HUES48 (cell line): ENCODE measurements around the gene MARCHF11.

Source experiments
- H3K27ac ChIP-seq: one replicate; pipeline ENCODE4 v1.7.0; 2013; ENCODE audit warnings: low read depth, low read length, inconsistent platforms
- H3K27me3 ChIP-seq: 2 replicates; pipeline ENCODE4 v1.6.1; 2013; ENCODE audit warnings: mild to moderate bottlenecking, low read length; ENCODE audit not compliant: control insufficient read depth, insufficient read depth
- H3K36me3 ChIP-seq: 2 replicates; pipeline ENCODE4 v1.6.1; 2013; ENCODE audit warnings: low read length; ENCODE audit not compliant: control insufficient read depth, insufficient read depth
- H3K4me1 ChIP-seq: 2 replicates; pipeline ENCODE4 v1.6.1; 2013; ENCODE audit warnings: mild to moderate bottlenecking, low read length; ENCODE audit not compliant: control insufficient read depth, insufficient read depth
- H3K4me3 ChIP-seq: 2 replicates; pipeline ENCODE4 v1.5.1; 2013; ENCODE audit warnings: mild to moderate bottlenecking, low read depth, low read length
- H3K9ac ChIP-seq: 2 replicates; pipeline ENCODE4 v1.6.1; 2013; ENCODE audit warnings: mild to moderate bottlenecking, low read depth, low read length, moderate library complexity
- H3K9me3 ChIP-seq: 2 replicates; pipeline ENCODE4 v1.6.1; 2013; ENCODE audit warnings: low read length; ENCODE audit not compliant: control insufficient read depth, insufficient read depth

MARCHF11 gene

DNA sequence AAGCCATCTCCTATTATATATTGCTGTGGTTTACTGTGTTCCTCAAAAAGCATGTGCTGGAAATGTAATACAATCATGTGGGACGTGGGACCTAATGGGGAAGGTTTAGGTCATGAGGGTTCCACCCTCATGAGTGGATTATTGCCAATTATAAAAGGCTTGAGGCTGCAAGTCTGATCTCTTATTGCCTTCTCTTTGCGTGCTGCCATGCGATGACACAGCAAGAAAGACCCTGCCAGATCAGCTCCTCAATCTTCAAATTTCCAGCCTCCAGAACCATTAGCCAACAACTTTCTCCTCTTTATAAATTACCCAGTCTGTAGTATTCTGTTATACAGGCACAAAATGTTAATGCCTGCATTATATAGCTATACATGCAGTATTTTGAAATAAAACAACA, 45.4 kb downstream of the MARCHF11 start:
- Histone ChIP-seq H3K9me3 (peaks cover 17% of the 10 kb centered on the region), H3K4me3 (no peak overlapping the region), H3K27me3 (no peaks in the 10 kb centered on the region)

DNA sequence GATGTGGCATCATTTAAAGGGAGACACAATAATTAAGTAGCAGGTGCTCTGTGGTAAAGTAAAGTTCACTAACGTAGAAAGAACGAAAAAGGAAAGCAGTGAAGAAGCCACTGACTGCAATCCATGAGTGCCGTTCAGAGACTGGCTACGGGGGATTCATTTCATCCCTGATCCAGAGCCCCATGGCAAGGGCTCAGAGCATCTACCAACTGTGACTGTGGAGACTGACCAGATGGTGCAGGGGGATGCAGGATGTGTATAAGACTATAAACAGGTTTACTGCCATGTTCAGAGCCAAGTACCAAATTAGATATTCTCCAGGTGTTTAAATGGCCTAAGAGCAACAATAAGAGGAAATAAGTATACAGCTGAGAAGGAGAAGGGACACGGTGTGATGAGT, 47.7 kb downstream of the MARCHF11 start:
- Histone ChIP-seq H3K27ac (no peak overlapping the region), H3K9ac (no peak overlapping the region), H3K27me3 (no peaks in the 10 kb centered on the region), H3K4me3 (no peak overlapping the region), H3K4me1 (0 out of 2 replicates have a peak, but pooled peaks cover 5% of the 10 kb centered on the region), H3K9me3 (no peaks in the 10 kb centered on the region), H3K36me3 (no peaks in the 10 kb centered on the region)

More for the DNA sequence above, 45.4 kb downstream of the MARCHF11 start:
- Histone ChIP-seq H3K27ac (no peak overlapping the region), H3K36me3 (no peaks in the 10 kb centered on the region), H3K4me1 (0 out of 2 replicates have a peak, but pooled peaks cover 5% of the 10 kb centered on the region), H3K9ac (no peak overlapping the region)

DNA sequence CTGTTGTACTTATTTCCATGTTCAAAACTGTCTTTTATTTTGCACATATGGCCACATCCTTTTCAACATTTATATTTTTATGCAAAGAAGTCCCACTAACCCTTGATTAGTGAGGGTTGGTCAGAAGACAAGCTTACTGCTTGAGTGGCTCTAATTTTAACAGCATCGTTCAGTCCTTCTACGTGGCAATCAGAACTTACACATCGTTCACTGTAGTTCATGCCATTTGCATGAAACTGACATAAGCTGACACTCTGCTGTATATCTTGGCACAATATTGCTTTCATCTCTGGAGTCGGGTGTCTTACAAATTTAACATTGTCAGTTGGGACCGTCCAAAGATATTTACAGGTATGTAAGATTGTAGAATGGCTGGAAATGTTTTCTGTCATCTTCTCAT, 50.6 kb downstream of the MARCHF11 start:
- Histone ChIP-seq H3K27me3 (no peaks in the 10 kb centered on the region), H3K9me3 (no peaks in the 10 kb centered on the region), H3K9ac (no peak overlapping the region), H3K27ac (no peak overlapping the region), H3K4me3 (no peak overlapping the region), H3K36me3 (no peaks in the 10 kb centered on the region), H3K4me1 (no peaks in the 10 kb centered on the region)

DNA sequence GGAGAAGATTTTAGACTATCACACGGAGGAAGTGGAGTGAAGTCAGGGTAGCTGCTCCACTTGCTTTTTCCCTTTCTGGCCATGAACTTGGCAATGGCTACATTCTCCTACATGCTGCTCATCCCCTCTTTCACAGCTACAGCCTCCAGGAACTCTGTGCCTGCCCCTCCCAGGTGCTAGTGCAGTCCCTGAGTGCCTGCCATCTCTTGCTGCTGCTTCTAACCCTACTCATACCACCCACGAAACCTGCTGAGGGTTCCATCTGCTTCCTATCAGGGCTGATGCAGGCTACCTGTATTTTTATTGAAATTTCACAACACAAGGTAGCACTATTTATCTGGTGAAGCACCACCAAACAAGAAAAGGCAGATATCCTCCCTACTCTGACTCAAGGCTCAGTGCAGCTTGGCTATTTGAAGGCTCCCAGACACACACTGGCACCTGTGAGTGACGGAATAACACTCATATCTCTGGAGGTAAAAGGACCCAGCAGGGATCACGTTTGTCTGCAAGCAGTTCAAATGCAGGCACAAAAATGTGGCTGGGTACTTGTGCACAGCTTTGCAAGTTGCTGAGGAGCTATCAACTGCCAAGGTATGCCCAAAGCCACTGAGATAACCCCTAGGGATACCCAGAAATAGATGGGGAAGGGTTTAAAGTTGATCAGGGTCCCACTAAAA, 51.6 kb downstream of the MARCHF11 start:
- no peak overlapping the region for H3K4me3 ChIP-seq
- H3K9me3 ChIP-seq: no peaks in the 10 kb centered on the region
- no peaks in the 10 kb centered on the region for H3K36me3 ChIP-seq
- no peak overlapping the region for H3K9ac ChIP-seq
- H3K4me1 ChIP-seq: no peaks in the 10 kb centered on the region
- no peaks in the 10 kb centered on the region for H3K27me3 ChIP-seq
- no peak overlapping the region for H3K27ac ChIP-seq

DNA sequence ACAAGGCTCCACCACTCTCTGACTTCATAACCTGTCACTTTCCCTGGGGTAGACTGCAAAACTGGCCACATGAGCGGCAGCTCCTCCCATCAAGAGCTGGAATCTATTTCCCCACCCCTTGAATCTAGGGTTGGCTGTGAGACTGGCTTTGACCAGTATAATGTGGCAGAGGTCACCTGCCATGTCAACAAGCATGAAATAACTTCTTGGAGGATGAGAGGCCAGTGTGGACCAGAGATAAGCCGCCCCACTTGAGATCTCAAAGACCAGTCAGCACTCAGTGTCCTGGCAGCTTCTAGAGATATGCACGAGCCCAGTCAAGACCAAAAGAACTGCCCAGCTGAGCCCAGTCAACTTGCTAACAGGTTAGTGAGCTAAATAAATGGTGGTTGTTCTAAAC, 59.0 kb downstream of the MARCHF11 start:
- no peaks in the 10 kb centered on the region for H3K36me3 ChIP-seq
- no peaks in the 10 kb centered on the region for H3K9me3 ChIP-seq
- H3K4me1 ChIP-seq: no peaks in the 10 kb centered on the region
- no peak overlapping the region for H3K27ac ChIP-seq
- no peak overlapping the region for H3K9ac ChIP-seq
- no peak overlapping the region for H3K4me3 ChIP-seq
- no peaks in the 10 kb centered on the region for H3K27me3 ChIP-seq

DNA sequence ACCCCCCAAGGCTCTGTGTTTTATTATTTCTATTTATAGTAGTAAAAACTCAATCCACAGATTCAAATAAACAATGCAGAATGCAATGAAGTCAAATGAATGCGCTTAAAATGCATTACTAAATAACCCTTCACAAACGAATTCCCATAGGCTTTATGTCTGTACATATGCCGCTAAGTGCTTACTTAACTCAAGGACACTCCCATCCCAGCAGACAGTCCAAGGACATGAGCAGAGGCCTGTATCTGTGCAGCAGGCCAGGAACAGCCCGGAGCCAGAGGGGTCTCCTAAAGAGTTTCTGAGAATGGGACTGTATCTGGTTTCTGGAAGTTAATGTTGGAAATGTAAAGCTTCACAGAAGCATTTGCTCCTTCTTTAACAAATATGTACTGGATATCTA, 59.8 kb downstream of the MARCHF11 start:
- no peak overlapping the region for H3K9ac ChIP-seq
- no peaks in the 10 kb centered on the region for H3K9me3 ChIP-seq
- H3K27me3 ChIP-seq: no peaks in the 10 kb centered on the region
- H3K4me1 ChIP-seq: no peaks in the 10 kb centered on the region
- H3K27ac ChIP-seq: no peak overlapping the region
- no peaks in the 10 kb centered on the region for H3K36me3 ChIP-seq
- H3K4me3 ChIP-seq: no peak overlapping the region

DNA sequence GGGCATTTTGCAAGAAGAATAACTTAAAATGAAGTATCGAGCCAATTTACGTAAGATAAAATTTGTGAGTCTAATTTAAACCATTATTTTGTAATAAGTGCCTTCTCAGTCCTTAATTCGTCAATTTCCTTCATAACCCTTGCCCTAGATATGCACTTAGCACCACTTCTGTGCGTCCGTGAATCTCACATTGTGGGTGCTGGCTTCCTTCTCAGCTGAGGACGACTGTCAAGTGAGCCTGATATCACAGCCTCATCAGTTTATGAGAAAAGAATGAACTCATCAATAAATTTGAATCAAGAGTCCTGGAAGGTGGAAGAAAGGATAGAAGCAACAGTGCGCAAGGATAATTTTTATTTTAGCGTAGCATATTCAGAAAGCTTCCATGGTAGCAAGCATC, 64.5 kb downstream of the MARCHF11 start:
- Histone ChIP-seq H3K9ac (no peak overlapping the region), H3K27ac (no peak overlapping the region), H3K36me3 (no peaks in the 10 kb centered on the region), H3K4me3 (no peak overlapping the region), H3K9me3 (peaks cover 23% of the 10 kb centered on the region), H3K4me1 (no peaks in the 10 kb centered on the region), H3K27me3 (no peaks in the 10 kb centered on the region)

DNA sequence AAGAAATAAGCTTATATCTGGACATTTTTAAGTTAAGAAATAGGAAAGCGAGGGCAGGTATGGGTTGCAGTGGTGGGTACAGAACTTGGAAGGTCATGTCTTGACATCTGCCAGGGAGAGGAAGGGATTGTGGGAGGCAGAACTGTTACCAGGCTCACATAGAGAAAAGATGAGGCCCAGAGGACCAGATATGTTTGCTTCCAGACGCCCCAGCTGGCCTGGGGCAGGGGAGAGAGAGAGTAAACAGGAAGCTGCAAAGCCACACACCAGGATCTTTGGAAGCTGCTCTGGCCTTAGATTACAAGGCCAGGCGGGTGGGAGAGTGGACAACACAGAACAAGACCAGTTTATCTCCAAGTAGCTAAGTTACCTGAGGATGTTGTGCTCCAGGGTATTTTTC, 71.2 kb downstream of the MARCHF11 start:
- H3K27me3 ChIP-seq: no peaks in the 10 kb centered on the region
- no peak overlapping the region for H3K9ac ChIP-seq
- no peaks in the 10 kb centered on the region for H3K36me3 ChIP-seq

DNA sequence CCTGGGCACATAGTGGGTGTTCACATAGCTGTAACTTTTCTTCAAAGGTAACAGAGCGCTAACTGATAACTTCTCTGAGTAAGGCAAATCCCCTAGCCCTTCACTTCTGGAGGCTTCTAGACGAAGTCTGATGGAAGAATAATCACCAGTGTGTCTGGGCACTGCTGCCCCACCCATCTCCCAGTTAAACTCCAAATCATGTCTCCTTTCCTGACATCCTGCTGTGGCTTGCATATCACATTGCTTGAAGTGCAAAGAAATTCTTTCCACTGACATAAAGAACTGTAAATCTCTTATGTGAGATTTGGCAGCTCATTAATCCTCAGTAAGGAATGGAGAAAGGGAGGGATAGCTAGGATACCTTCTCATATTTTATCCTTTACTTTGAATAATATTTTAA, 74.6 kb downstream of the MARCHF11 start:
- Histone ChIP-seq H3K4me1 (peaks cover 9% of the 10 kb centered on the region), H3K9ac (no peak overlapping the region), H3K36me3 (no peaks in the 10 kb centered on the region), H3K27me3 (no peaks in the 10 kb centered on the region), H3K4me3 (no peak overlapping the region), H3K27ac (no peak overlapping the region), H3K9me3 (0 out of 2 replicates have a peak, but pooled peaks cover 6% of the 10 kb centered on the region)

More for the DNA sequence above, 71.2 kb downstream of the MARCHF11 start:
- no peak overlapping the region for H3K4me3 ChIP-seq
- H3K27ac ChIP-seq: no peak overlapping the region
- H3K4me1 ChIP-seq: peaks cover 9% of the 10 kb centered on the region
- peaks cover 28% of the 10 kb centered on the region for H3K9me3 ChIP-seq

DNA sequence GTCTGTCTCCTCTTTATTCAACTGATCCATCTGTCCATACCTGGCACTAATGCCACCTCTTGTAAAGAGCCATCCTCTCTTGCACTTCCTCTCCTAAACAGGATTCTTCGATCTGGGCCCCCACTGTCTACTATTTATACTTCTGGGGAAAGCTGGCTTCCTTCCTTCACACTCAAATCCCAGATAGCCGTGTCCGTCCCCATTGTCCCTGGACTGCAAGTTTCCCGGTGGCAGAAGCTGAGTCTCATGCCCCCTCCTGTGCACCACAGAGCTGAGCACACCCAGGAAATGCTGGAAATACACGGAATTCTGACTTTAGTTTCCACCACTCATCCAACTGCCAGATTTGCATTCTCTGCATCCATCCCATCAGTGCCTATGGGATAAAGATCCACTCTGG, 84.0 kb downstream of the MARCHF11 start:
- no peaks in the 10 kb centered on the region for H3K9me3 ChIP-seq
- H3K27me3 ChIP-seq: no peaks in the 10 kb centered on the region
- no peaks in the 10 kb centered on the region for H3K4me1 ChIP-seq
- no peak overlapping the region for H3K4me3 ChIP-seq
- no peak overlapping the region for H3K9ac ChIP-seq
- H3K27ac ChIP-seq: no peak overlapping the region
- no peaks in the 10 kb centered on the region for H3K36me3 ChIP-seq

DNA sequence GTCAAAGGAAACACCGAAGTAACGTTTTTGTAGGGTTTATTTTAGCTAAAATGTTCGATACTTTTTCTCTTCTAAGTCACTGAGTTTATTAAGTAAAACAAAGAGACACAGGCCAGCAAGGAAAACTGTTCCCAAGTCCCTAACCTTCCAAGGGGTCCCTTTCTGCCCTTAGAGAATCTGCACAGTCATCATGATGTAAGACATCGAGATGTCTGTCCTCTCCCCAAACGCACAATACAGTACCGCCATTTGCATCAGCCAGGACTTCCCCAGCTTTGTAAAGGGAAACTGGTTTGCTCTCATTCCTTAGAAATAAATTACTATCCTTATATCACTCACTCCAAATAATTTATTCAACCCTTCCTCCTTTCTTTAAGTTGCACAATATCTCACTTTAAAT, 89.3 kb downstream of the MARCHF11 start:
- no peaks in the 10 kb centered on the region for H3K36me3 ChIP-seq
- H3K9me3 ChIP-seq: no peaks in the 10 kb centered on the region
- H3K27ac ChIP-seq: no peak overlapping the region
- no peak overlapping the region for H3K4me3 ChIP-seq
- H3K27me3 ChIP-seq: no peaks in the 10 kb centered on the region
- H3K9ac ChIP-seq: no peak overlapping the region
- no peaks in the 10 kb centered on the region for H3K4me1 ChIP-seq
